Left lung (tissue), 10 donors: Measurements from ENCODE around the gene LYST. TPM values are rescaled to one million over a fixed set of nuclear protein-coding genes. Genes with fewer than 3 reads are reported as not detected.
"Not testable (repeated sequence)": the region's sequence is repeated elsewhere in the genome, so short reads cannot be mapped to it uniquely, and the experiment has no call there.

Experiments
- ATAC-seq: fragments of 200-7000 bp; cut with Tn5 transposase; one replicate; pipeline ENCODE4 v1.9.1; 2020; ENCODE audit warnings: moderate library complexity
- DNase-seq, 4 donors: peaks; one replicate each; pipeline ENCODE4 v3.0.0-alpha.2; 2013 to 2020
- H3K27ac ChIP-seq, 2 donors: fragments of 200-600 bp; sonication (generic) in 1 of 2; one replicate each; pipeline versions ENCODE4 v1.5.0 to v1.8.0; 2020 to 2021
- H3K27me3 ChIP-seq, 2 donors: fragments of 200-600 bp; sonication (generic) in 1 of 2; one replicate each; pipeline versions ENCODE4 v1.5.0 to v1.8.0; 2020 to 2021
- H3K36me3 ChIP-seq, 2 donors: fragments of 200-600 bp; sonication (generic) in 1 of 2; one replicate each; pipeline versions ENCODE4 v1.5.0 to v1.8.0; 2020 to 2021
- H3K4me1 ChIP-seq, 2 donors: fragments of 200-600 bp; one replicate each; pipeline ENCODE4 v1.8.0; 2021
- H3K4me3 ChIP-seq, 2 donors: fragments of 200-600 bp; sonication (generic) in 1 of 2; one replicate each; pipeline versions ENCODE4 v1.5.0 to v1.8.0; 2020 to 2021; ENCODE audit warnings: mild to moderate bottlenecking in 1 of 2
- H3K9me3 ChIP-seq, 2 donors: fragments of 200-600 bp; sonication (generic) in 1 of 2; one replicate each; pipeline versions ENCODE4 v1.5.0 to v1.8.0; 2020 to 2021
- intact Hi-C, 2 donors: fragments of 100-400 bp; cut with DNase I; formaldehyde crosslinking; loops; one replicate each; pipeline versions ENCODE4 v1.11.2 to v1.14.2; 2022
- polyA plus RNA-seq, 6 donors: library from polyadenylated mRNA; unstranded; fragments of 120-200 nt; gene quantifications; one replicate each; pipeline ENCODE4 v1.2.1, GENCODE V29; 2013; ENCODE audit not compliant: insufficient read length in 6 of 6
- total RNA-seq, 2 donors: library from RNA; stranded (reverse); fragmentation: NEBNext Ultra II Directional; extraction: Animal tissue kit (Norgen Biotek cat#: 25700); gene quantifications; one replicate each; pipeline ENCODE4 v1.2.1, GENCODE V29; 2021
- TF ChIP-seq, protein P1 (sequence below), 2 donors: fragments of 200-600 bp; sonication (generic) in 1 of 2; IDR thresholded peaks; one replicate each; pipeline versions ENCODE4 v1.5.0 to v1.8.0; 2021; ENCODE audit warnings: antibody characterized with exemption in 2 of 2
- donor health status: DM: no; HTN: yes; CAD: no.
- donor health status: DM: no; HTN: no; CAD: no.

The LYST gene
- total and polyA plus RNA-seq, 8 donors, result 10.3 to 64.9 (median 13.0) TPM

DNA sequence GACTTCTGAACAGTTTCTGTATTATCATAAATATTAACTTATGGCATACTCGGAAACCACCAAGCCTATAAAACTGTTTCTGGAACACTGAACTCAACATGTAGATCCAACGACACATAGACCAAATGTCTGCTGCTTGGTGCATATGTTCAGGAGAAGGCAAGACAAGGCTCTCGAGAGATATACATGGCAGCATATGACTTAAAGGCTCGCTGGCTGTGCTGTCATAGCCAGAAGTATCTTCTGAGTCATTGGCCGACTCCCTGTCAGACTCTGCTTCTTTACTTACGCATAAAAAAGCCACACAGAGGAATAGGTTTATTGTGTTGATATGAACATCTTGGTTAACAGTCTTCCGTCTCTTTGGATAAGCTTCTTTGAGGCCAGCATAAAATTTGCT lies 60.6 kb downstream of the LYST start:
- Histone ChIP-seq H3K27ac (no peak overlapping the region), H3K36me3 (peaks cover 0 to 65% of the 10 kb centered on the region in 2 donors), H3K9me3 (no peaks in the 10 kb centered on the region), H3K27me3 (no peaks in the 10 kb centered on the region), H3K4me1 (no peaks in the 10 kb centered on the region), H3K4me3 (no peak overlapping the region)
- TF ChIP-seq, protein P1, sequence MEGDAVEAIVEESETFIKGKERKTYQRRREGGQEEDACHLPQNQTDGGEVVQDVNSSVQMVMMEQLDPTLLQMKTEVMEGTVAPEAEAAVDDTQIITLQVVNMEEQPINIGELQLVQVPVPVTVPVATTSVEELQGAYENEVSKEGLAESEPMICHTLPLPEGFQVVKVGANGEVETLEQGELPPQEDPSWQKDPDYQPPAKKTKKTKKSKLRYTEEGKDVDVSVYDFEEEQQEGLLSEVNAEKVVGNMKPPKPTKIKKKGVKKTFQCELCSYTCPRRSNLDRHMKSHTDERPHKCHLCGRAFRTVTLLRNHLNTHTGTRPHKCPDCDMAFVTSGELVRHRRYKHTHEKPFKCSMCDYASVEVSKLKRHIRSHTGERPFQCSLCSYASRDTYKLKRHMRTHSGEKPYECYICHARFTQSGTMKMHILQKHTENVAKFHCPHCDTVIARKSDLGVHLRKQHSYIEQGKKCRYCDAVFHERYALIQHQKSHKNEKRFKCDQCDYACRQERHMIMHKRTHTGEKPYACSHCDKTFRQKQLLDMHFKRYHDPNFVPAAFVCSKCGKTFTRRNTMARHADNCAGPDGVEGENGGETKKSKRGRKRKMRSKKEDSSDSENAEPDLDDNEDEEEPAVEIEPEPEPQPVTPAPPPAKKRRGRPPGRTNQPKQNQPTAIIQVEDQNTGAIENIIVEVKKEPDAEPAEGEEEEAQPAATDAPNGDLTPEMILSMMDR (IDR thresholded peaks at IDR 0.05), result no peak
- ATAC-seq (no peak), DNase-seq (no peak)
- intact Hi-C loops, result no loop called here

DNA sequence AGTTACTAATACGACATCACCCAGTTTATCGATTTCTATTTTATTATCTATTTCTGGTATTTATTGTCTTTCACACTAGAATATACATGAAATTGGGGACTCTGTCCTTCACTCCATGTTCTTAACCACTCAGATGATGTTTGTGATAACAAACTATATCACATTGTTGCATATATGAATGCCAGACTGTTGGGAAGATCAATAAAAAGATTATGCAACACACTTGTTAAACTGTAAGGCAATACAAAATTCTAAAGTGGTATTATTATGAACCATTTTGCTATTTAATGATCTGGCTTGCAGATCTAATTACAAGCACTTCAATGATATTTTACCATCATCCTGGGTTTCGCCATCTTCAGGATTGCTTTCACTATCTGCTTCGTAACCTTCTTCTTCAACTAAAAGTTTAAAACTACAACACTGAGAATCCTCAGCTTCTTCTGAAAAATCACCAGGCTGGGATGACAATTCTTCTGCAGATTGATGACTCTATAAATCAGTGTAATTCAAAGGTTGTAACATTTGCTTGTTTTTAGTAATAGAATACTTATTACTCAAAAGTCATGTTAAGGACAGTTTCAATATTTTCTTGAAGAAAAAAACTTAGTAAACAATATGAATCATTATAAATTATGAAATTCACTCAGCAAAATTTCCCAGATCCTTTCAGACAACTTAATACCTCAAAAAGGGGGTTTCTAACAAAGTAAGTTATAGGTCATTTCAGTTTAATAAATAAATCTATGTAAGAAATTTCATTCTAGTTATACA lies 63.9 kb downstream of the LYST start:
- no peaks in the 10 kb centered on the region for H3K4me1 ChIP-seq
- intact Hi-C loops, result no loop called here
- TF ChIP-seq, protein P1 (IDR thresholded peaks at IDR 0.05), result no peak
- no peaks in the 10 kb centered on the region for H3K9me3 ChIP-seq
- no peak overlapping the region for H3K4me3 ChIP-seq
- ATAC-seq (no peak), DNase-seq (no peak)
- H3K27ac ChIP-seq, result no peak overlapping the region
- H3K36me3 ChIP-seq, result peaks cover 0 to 60% of the 10 kb centered on the region in 2 donors
- no peaks in the 10 kb centered on the region for H3K27me3 ChIP-seq

DNA sequence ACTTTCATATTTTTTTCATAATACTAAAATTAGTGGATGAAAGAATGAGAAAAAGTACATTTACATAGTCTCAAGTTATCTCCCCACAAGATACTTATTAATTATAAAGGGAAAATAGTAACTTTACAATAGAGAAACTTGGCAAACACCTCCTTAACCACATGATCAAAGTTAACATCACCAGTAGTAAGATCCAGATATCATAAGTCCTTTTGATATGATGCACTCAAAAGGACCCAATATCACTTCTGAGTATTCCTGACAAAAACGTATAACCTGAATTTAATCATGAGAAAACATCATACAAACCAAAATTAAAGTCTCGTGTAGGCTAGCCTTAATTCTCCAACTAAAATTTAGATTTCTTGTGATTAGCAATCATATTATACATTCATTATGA lies 67.4 kb downstream of the LYST start:
- intact Hi-C loops, result no loop called here
- TF ChIP-seq, protein P1 (IDR thresholded peaks at IDR 0.05), result no peak
- no peak overlapping the region for H3K4me3 ChIP-seq
- H3K27me3 ChIP-seq, result no peaks in the 10 kb centered on the region
- H3K4me1 ChIP-seq, result no peaks in the 10 kb centered on the region
- DNase-seq (no peak), ATAC-seq (no peak)
- H3K27ac ChIP-seq, result no peak overlapping the region
- peaks cover 0 to 5% of the 10 kb centered on the region in 2 donors for H3K9me3 ChIP-seq
- H3K36me3 ChIP-seq, result peaks cover 0 to 47% of the 10 kb centered on the region in 2 donors

DNA sequence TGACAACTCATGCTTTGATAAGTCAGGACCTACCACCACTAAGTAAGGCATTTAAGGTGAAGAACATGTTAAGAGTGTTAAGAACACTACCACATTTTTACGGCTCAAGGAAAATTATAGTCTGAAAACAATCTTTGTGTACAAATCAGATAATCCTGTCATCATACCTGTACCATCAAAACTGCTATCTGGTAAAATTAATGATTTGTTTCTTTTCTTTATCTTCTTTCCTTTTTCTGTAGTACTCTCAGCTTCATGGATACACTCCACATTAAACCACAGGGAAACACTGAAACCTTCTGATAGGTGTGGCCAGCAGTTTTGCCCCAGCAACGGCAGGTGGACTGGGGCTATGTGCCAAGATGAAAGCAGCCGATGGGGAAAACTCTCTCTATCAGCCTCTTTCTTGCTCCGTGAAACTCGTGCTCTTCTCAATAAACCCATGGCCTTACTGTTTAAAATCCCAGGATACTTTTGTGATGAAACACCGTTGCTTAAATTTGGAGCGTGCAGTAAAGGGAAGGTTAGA lies 75.1 kb downstream of the LYST start:
- peaks cover 0 to 70% of the 10 kb centered on the region in 2 donors for H3K36me3 ChIP-seq
- ATAC-seq, result no peak
- TF ChIP-seq, protein P1 (IDR thresholded peaks at IDR 0.05), result no peak
- H3K9me3 ChIP-seq, result peaks cover 0 to 5% of the 10 kb centered on the region in 2 donors
- no peak for DNase-seq
- no peaks in the 10 kb centered on the region for H3K4me1 ChIP-seq
- intact Hi-C loops, result no loop called here
- no peaks in the 10 kb centered on the region for H3K27me3 ChIP-seq
- H3K4me3 ChIP-seq, result no peak overlapping the region
- H3K27ac ChIP-seq, result no peak overlapping the region

DNA sequence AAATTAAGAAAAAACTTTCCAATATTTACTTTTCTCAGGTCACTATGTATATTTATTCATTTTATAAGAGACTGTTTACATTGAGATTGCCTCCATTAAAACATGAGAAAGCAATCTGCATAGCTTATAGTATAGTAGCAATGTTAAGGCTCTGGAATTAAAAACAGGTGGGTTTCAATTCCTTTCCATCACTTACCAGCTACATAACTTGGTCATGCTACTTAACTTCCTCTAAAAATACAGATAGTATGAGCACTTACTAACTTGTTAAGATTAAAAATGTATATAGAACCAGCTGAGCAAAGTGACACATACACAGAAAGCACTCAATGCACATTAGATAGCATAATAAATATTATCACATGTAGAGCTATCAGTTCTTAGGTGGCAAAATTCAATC lies 76.6 kb downstream of the LYST start:
- H3K4me1 ChIP-seq, result no peaks in the 10 kb centered on the region
- ATAC-seq (no peak), DNase-seq (no peak)
- no peak overlapping the region for H3K4me3 ChIP-seq
- H3K9me3 ChIP-seq, result no peaks in the 10 kb centered on the region
- intact Hi-C loops, result no loop called here
- no peaks in the 10 kb centered on the region for H3K27me3 ChIP-seq
- TF ChIP-seq, protein P1 (IDR thresholded peaks at IDR 0.05), result no peak
- H3K36me3 ChIP-seq, result peaks cover 0 to 81% of the 10 kb centered on the region in 2 donors
- H3K27ac ChIP-seq, result no peak overlapping the region

DNA sequence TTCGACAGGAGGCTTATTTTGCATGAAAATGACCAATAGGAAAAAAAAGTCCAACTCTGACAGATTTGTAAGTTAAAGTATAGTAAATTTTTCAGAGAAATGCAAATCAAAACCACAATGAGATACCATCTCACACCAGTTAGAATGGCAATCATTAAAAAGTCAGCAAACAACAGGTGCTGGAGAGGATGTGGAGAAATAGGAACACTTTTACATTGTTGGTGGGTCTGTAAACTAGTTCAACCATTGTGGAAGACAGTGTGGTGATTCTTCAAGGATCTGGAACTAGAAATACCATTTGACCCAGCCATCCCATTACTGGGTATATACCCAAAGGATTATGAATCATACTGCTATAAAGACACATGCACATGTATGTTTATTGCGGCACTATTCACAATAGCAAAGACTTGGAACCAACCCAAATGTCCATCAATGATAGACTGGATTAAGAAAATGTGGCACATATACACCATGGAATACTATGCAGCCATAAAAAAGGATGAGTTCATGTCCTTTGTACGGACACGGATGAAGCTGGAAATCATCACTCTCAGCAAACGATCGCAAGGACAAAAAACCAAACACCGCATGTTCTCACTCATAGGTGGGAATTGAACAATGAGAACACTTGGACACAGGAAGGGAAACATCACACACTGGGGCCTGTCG lies 80.3 kb downstream of the LYST start:
- H3K27ac ChIP-seq, H3K4me3 ChIP-seq, DNase-seq, intact Hi-C loops, H3K9me3 ChIP-seq, H3K4me1 ChIP-seq, H3K27me3 ChIP-seq, ATAC-seq: not testable (repeated sequence)
- H3K36me3 ChIP-seq, result peaks cover 0 to 87% of the 10 kb centered on the region in 2 donors
